ENCODE results near the gene BCDIN3D.
"Not testable (repeated sequence)": the region's sequence is repeated elsewhere in the genome, so short reads cannot be mapped to it uniquely, and the experiment has no call there.

GRCh38 chr12:49871811-49872251 is 28.9 kb upstream of the BCDIN3D start:
- TF ChIP-seq CHD1 (IDR thresholded peaks at IDR 0.05; ENCODE audit: low read depth, low read length); POLR2A (IDR thresholded peaks at IDR 0.05; ENCODE audit: control extremely low read depth in 1 of 2, low read depth in 2 of 2, low read length in 2 of 2); EP300 (IDR thresholded peaks at IDR 0.05; ENCODE audit: borderline replicate concordance in 1 of 2, low read depth in 2 of 2, low read length in 2 of 2); CHD2 (IDR thresholded peaks at IDR 0.05; ENCODE audit: low read length); EZH2 (IDR thresholded peaks at IDR 0.05; ENCODE audit: low read depth, low read length, severe bottlenecking); ZNF274 (IDR thresholded peaks at IDR 0.05; ENCODE audit: borderline replicate concordance, extremely low read depth, low read length); POLR2AphosphoS5 (IDR thresholded peaks at IDR 0.05; ENCODE audit: low read depth, low read length); CTCF (IDR thresholded peaks at IDR 0.05; ENCODE audit: control extremely low read depth in 1 of 3, insufficient read depth in 1 of 3, low read depth in 1 of 3, low read length in 3 of 3); JUN (IDR thresholded peaks at IDR 0.05; ENCODE audit: low read depth, low read length): not testable (repeated sequence)

All from H1 (cell line).